H1 (cell line): Measurements from ENCODE around the gene LCN10.

Experiments used
- BRCA1 ChIP-seq: IDR thresholded peaks from 2 replicates; pipeline ENCODE4 v1.6.1; 2012; ENCODE audit warnings: low read depth, low read length, improper control_type of control experiment
- CBX5 ChIP-seq: fragments of 300-800, 300-1000 bp; sonication (generic); IDR thresholded peaks from 2 replicates; pipeline ENCODE4 v1.7.1; 2016; ENCODE audit warnings: antibody characterized with exemption, low read length, low read depth
- CREB1 ChIP-seq: IDR thresholded peaks from 2 replicates; pipeline ENCODE4 v1.6.1; 2012; ENCODE audit warnings: inconsistent platforms
- CTCF ChIP-seq, 3 experiments: IDR thresholded peaks; 1 replicate in 2 of 3; 2 replicates in 1 of 3; pipeline versions ENCODE4 v1.5.1 to v1.6.1; 2011; ENCODE audit warnings: low read length in 3 of 3, mild to moderate bottlenecking in 3 of 3, inconsistent platforms in 2 of 3, low read depth in 1 of 3, moderate library complexity in 1 of 3; ENCODE audit not compliant: insufficient read depth in 1 of 3; ENCODE audit errors: control extremely low read depth in 1 of 3
- POLR2A ChIP-seq, 2 experiments: IDR thresholded peaks; 1 replicate in 1 of 2; 2 replicates in 1 of 2; pipeline ENCODE4 v1.6.1; 2011; ENCODE audit warnings: low read depth in 2 of 2, low read length in 2 of 2, mild to moderate bottlenecking in 2 of 2; ENCODE audit errors: control extremely low read depth in 1 of 2
- RAD21 ChIP-seq, 2 experiments: IDR thresholded peaks in 1 of 2; conservative IDR thresholded peaks in 1 of 2; 2 replicates each; pipeline ENCODE4 v1.6.1; 2011; ENCODE audit warnings: low read depth in 2 of 2, low read length in 2 of 2, improper control_type of control experiment in 1 of 2, inconsistent platforms in 1 of 2, mild to moderate bottlenecking in 1 of 2, moderate library complexity in 1 of 2

GRCh38 chr9:136723362-136723976 lies 19.3 kb downstream of the LCN10 start:
- TF ChIP-seq POLR2A (IDR thresholded peaks at IDR 0.05; ENCODE audit: control extremely low read depth in 1 of 2, low read depth in 2 of 2, low read length in 2 of 2) (peak in 1 of 2 experiments; percentile 42; a peak in 2 of 3 replicates), CBX5 (no peak), RAD21 (IDR thresholded peaks at IDR 0.05 in 1 of 2, conservative IDR thresholded peaks at IDR 0.05 in 1 of 2; ENCODE audit: low read depth in 2 of 2, low read length in 2 of 2) (no peak), CTCF (IDR thresholded peaks at IDR 0.05; ENCODE audit: control extremely low read depth in 1 of 3, insufficient read depth in 1 of 3, low read depth in 1 of 3, low read length in 3 of 3) (no peak), CREB1 (no peak), BRCA1 (no peak)
